Naive thymus-derived CD4-positive, alpha-beta T cell (primary cell): ENCODE measurements around the gene SSBP1. TPM values are rescaled to one million over a fixed set of nuclear protein-coding genes. Genes with fewer than 3 reads are reported as not detected.

Source experiments
- ATAC-seq: fragments of 150-1000 bp; cut with Tn5 transposase; 2 replicates; pipeline ENCODE4 v1.10.0; 2021; ENCODE audit warnings: mild to moderate bottlenecking, moderate library complexity
- CTCF ChIA-PET: fragments of 350-600 bp; sonication (Branson Sonifier 250); formaldehyde crosslinking; loops from one replicate; lab custom pipeline; 2021; ENCODE audit warnings: antibody characterized with exemption; lab: Charles Lee
- POLR2A ChIA-PET: fragments of 350-600 bp; sonication (Branson Sonifier 250); formaldehyde crosslinking; loops from one replicate; lab custom pipeline; 2021; ENCODE audit warnings: antibody characterized with exemption, inconsistent platforms; lab: Charles Lee
- DNase-seq, 9 donors: peaks; one replicate each; pipeline versions ENCODE4 v3.0.0 to v3.0.0-alpha.2; 2020 to 2022; ENCODE audit warnings: mixed read lengths in 1 of 9
- H3K27ac ChIP-seq: one replicate; pipeline ENCODE4 v1.7.0; 2013; ENCODE audit warnings: mild to moderate bottlenecking, low read depth, low read length, moderate library complexity
- H3K27me3 ChIP-seq, 2 donors: one replicate each; pipeline ENCODE4 v1.7.0; 2013; ENCODE audit warnings: low read length in 2 of 2, mild to moderate bottlenecking in 2 of 2, moderate library complexity in 2 of 2; ENCODE audit not compliant: control insufficient read depth in 2 of 2, insufficient read depth in 2 of 2
- H3K36me3 ChIP-seq, 3 experiments: 1 replicate in 2 of 3; 2 replicates in 1 of 3; pipeline ENCODE4 v1.7.0; 2013; ENCODE audit warnings: low read length in 3 of 3, mild to moderate bottlenecking in 3 of 3, moderate library complexity in 1 of 3; ENCODE audit not compliant: insufficient read depth in 3 of 3, control insufficient read depth in 2 of 3
- H3K4me1 ChIP-seq, 2 donors: one replicate each; pipeline ENCODE4 v1.7.0; 2013; ENCODE audit warnings: low read length in 2 of 2, mild to moderate bottlenecking in 2 of 2, moderate library complexity in 1 of 2; ENCODE audit not compliant: control insufficient read depth in 2 of 2, insufficient read depth in 2 of 2
- H3K4me3 ChIP-seq: 2 replicates; pipeline ENCODE4 v1.7.0; 2013; ENCODE audit warnings: mild to moderate bottlenecking, low read length
- H3K9me3 ChIP-seq, 3 experiments: 1 replicate in 2 of 3; 2 replicates in 1 of 3; pipeline ENCODE4 v1.7.0; 2013; ENCODE audit warnings: low read length in 3 of 3; ENCODE audit not compliant: control insufficient read depth in 2 of 3
- H3K27ac Mint-ChIP-seq, 9 donors: one replicate each; pipeline ENCODE4 v1.8.0; 2020 to 2022; ENCODE audit warnings: mixed read lengths in 9 of 9, mild to moderate bottlenecking in 8 of 9, moderate library complexity in 5 of 9, inconsistent platforms in 2 of 9
- H3K27me3 Mint-ChIP-seq, 5 donors: one replicate each; pipeline ENCODE4 v1.8.0; 2021 to 2022; ENCODE audit warnings: mixed read lengths in 5 of 5, mild to moderate bottlenecking in 1 of 5
- H3K36me3 Mint-ChIP-seq, 5 donors: one replicate each; pipeline ENCODE4 v1.8.0; 2020 to 2022; ENCODE audit warnings: mixed read lengths in 5 of 5, mild to moderate bottlenecking in 3 of 5, inconsistent platforms in 1 of 5
- H3K4me1 Mint-ChIP-seq, 7 donors: one replicate each; pipeline ENCODE4 v1.8.0; 2020 to 2022; ENCODE audit warnings: mixed read lengths in 7 of 7, mild to moderate bottlenecking in 3 of 7, inconsistent platforms in 1 of 7
- H3K4me3 Mint-ChIP-seq, 10 donors: one replicate each; pipeline ENCODE4 v1.8.0; 2020 to 2022; ENCODE audit warnings: mild to moderate bottlenecking in 10 of 10, mixed read lengths in 10 of 10, moderate library complexity in 6 of 10, inconsistent platforms in 2 of 10
- H3K9me3 Mint-ChIP-seq, 11 donors: one replicate each; pipeline ENCODE4 v1.8.0; 2020 to 2022; ENCODE audit warnings: mixed read lengths in 11 of 11, mild to moderate bottlenecking in 4 of 11, inconsistent platforms in 1 of 11, moderate library complexity in 1 of 11
- intact Hi-C, 2 donors: fragments of 100-400 bp; cut with micrococcal nuclease; formaldehyde crosslinking; loops; one replicate each; pipeline ENCODE4 v1.15.1; 2023
- polyA plus RNA-seq, 2 donors: library from polyadenylated mRNA; unstranded; fragments of 300-500 nt; fragmentation: Illumina TruSeq; gene quantifications; one replicate each; pipeline ENCODE4 v1.2.3, GENCODE V29; 2021
- total RNA-seq, 6 experiments: library from RNA in 5 of 6; stranded (reverse) in 5 of 6; gene quantifications; 1 replicate in 5 of 6; 2 replicates in 1 of 6; pipeline ENCODE4 v1.2.3 and lab custom pipeline; 2021 to 2026

Gene SSBP1
- total and polyA plus RNA-seq, 7 experiments from 2014 or later, result 86.4 to 360 (median 108) TPM

DNA sequence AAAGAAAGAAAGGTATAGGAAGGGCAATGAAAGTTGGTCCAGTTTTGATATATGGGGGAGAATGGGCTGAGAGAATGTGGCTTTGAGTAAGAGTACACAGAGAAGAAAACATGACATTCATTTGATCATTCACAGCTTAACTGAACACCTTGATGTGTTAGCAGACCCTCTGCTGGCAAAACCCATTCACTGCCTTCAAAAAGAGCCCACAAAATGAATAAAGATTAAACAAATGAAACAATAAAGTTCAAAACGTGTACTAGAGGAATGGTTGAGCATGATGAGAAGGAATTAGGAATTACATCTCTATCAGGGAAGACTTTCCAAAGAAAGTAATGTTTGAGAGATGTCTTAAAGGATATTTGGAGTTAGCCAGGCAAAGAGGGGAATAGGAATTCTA is 27.9 kb upstream of the SSBP1 start:
- Mint-ChIP-seq H3K36me3 (peaks cover 0 to 15% (median 4%) of the 10 kb centered on the region in 5 donors), H3K9me3 (peaks cover 0 to 2% (median 0%) of the 10 kb centered on the region in 11 donors), H3K27me3 (peaks cover 0 to 2% (median 0%) of the 10 kb centered on the region in 5 donors), H3K4me1 (peaks cover 0 to 9% (median 0%) of the 10 kb centered on the region in 7 donors), H3K27ac (no peak overlapping the region), H3K4me3 (no peak overlapping the region)
- no peaks in the 10 kb centered on the region for H3K27me3 ChIP-seq
- intact Hi-C loops, result loop anchor here in 1 of 2 donors (1.0 kb wide), 1 partner anchor 56 kb away; no protein-coding TSS in a partner anchor
- H3K27ac ChIP-seq, result no peak overlapping the region
- ChIA-PET POLR2A (interaction anchor here (0.9 to 2.2 kb wide), 2 partner anchors 9 to 28 kb away, joined by 3 to 8 read pairs; partner anchors contain the start of gene SSBP1), CTCF (interaction anchor here (1.0 to 1.3 kb wide), 3 partner anchors 9 to 56 kb away, joined by 3 to 7 read pairs (median 5); no protein-coding TSS in a partner anchor)
- H3K4me3 ChIP-seq, result no peak overlapping the region
- H3K9me3 ChIP-seq, result no peaks in the 10 kb centered on the region
- peak in 1 of 9 donors; percentile 14 for DNase-seq
- H3K36me3 ChIP-seq, result no peaks in the 10 kb centered on the region
- no peaks in the 10 kb centered on the region for H3K4me1 ChIP-seq
- no peak for ATAC-seq

GRCh38 chr7:141712603-141713255 is 25.4 kb upstream of the SSBP1 start:
- DNase-seq (no peak), ATAC-seq (no peak)
- Mint-ChIP-seq H3K4me1 (peaks cover 0 to 12% (median 0%) of the 10 kb centered on the region in 7 donors), H3K9me3 (peaks cover 0 to 2% (median 0%) of the 10 kb centered on the region in 11 donors), H3K36me3 (peaks cover 0 to 14% (median 4%) of the 10 kb centered on the region in 5 donors), H3K4me3 (no peak overlapping the region), H3K27ac (no peak overlapping the region), H3K27me3 (peaks cover 0 to 5% (median 0%) of the 10 kb centered on the region in 5 donors)
- Histone ChIP-seq H3K27ac (no peak overlapping the region), H3K4me3 (no peak overlapping the region), H3K27me3 (no peaks in the 10 kb centered on the region), H3K4me1 (no peaks in the 10 kb centered on the region), H3K36me3 (no peaks in the 10 kb centered on the region), H3K9me3 (no peaks in the 10 kb centered on the region)
- CTCF ChIA-PET, result no interaction called here
- POLR2A ChIA-PET, result interaction anchor here (0.7 kb wide), 1 partner anchor 8 kb away, joined by 3 read pairs; no protein-coding TSS in a partner anchor
- intact Hi-C loops, result no loop called here

GRCh38 chr7:141713890-141714289 is 24.3 kb upstream of the SSBP1 start:
- H3K27me3 ChIP-seq, result no peaks in the 10 kb centered on the region
- no peaks in the 10 kb centered on the region for H3K9me3 ChIP-seq
- ChIA-PET POLR2A (no interaction called here), CTCF (no interaction called here)
- H3K4me1 ChIP-seq, result no peaks in the 10 kb centered on the region
- H3K9me3 Mint-ChIP-seq, result peaks cover 0 to 2% (median 0%) of the 10 kb centered on the region in 11 donors
- intact Hi-C loops, result no loop called here
- ATAC-seq, result no peak
- no peak overlapping the region for H3K27ac ChIP-seq
- peaks cover 0 to 17% (median 5%) of the 10 kb centered on the region in 5 donors for H3K36me3 Mint-ChIP-seq
- peaks cover 0 to 8% (median 0%) of the 10 kb centered on the region in 5 donors for H3K27me3 Mint-ChIP-seq
- no peak for DNase-seq
- H3K4me3 ChIP-seq, result no peak overlapping the region
- no peak overlapping the region for H3K27ac Mint-ChIP-seq
- no peak overlapping the region for H3K4me3 Mint-ChIP-seq
- H3K36me3 ChIP-seq, result no peaks in the 10 kb centered on the region
- peaks cover 0 to 14% (median 0%) of the 10 kb centered on the region in 7 donors for H3K4me1 Mint-ChIP-seq

DNA sequence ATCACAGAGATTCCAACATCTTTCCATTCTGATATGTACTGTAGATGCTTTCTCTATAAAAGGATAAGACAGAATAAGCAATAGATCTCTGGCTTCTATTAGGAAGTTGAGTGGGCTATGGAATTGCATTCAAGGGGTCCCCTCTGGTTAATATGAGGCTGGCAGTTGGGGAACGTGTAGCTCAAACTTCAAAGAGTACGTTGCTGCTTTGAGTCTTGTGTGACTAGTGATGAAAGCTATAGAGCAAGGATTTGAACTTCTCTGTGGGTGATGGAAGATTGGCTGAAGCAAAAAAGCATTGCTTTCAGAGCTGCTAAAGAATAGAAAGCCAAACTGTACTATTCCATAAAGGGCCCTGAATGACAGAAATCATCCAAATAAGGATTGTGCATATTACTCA is 23.6 kb upstream of the SSBP1 start:
- Histone ChIP-seq H3K27ac (no peak overlapping the region), H3K4me3 (no peak overlapping the region), H3K4me1 (no peaks in the 10 kb centered on the region), H3K9me3 (no peaks in the 10 kb centered on the region), H3K36me3 (no peaks in the 10 kb centered on the region), H3K27me3 (no peaks in the 10 kb centered on the region)
- CTCF ChIA-PET, result interaction anchor here (1.6 kb wide), 1 partner anchor 61 kb away, joined by 6 read pairs; no protein-coding TSS in a partner anchor
- ATAC-seq (no peak), DNase-seq (no peak)
- peaks cover 0 to 8% (median 0%) of the 10 kb centered on the region in 5 donors for H3K27me3 Mint-ChIP-seq
- H3K9me3 Mint-ChIP-seq, result peaks cover 0 to 2% (median 0%) of the 10 kb centered on the region in 11 donors
- POLR2A ChIA-PET, result interaction anchor here (1.3 kb wide), 1 partner anchor 23 kb away, joined by 5 read pairs; the partner anchor contains the start of gene SSBP1
- no peak overlapping the region for H3K27ac Mint-ChIP-seq
- peaks cover 0 to 17% (median 5%) of the 10 kb centered on the region in 5 donors for H3K36me3 Mint-ChIP-seq
- intact Hi-C loops, result no loop called here
- H3K4me3 Mint-ChIP-seq, result no peak overlapping the region
- peaks cover 0 to 15% (median 0%) of the 10 kb centered on the region in 7 donors for H3K4me1 Mint-ChIP-seq

- H3K4me3 ChIP-seq, result no peak overlapping the region
- Mint-ChIP-seq H3K4me1 (peaks cover 0 to 18% (median 0%) of the 10 kb centered on the region in 7 donors), H3K36me3 (peaks cover 0 to 17% (median 5%) of the 10 kb centered on the region in 5 donors), H3K27ac (no peak overlapping the region), H3K4me3 (no peak overlapping the region), H3K27me3 (peaks cover 0 to 8% (median 0%) of the 10 kb centered on the region in 5 donors), H3K9me3 (peaks cover 0 to 2% (median 0%) of the 10 kb centered on the region in 11 donors)
- H3K9me3 ChIP-seq, result no peaks in the 10 kb centered on the region
- no peaks in the 10 kb centered on the region for H3K36me3 ChIP-seq
- no peak overlapping the region for H3K27ac ChIP-seq
- no peaks in the 10 kb centered on the region for H3K4me1 ChIP-seq
- DNase-seq, result no peak
- CTCF ChIA-PET, result interaction anchor here (1.6 kb wide), 1 partner anchor 61 kb away, joined by 6 read pairs; no protein-coding TSS in a partner anchor
- intact Hi-C loops, result no loop called here
- POLR2A ChIA-PET, result interaction anchor here (1.0 to 1.3 kb wide), 2 partner anchors 19 to 22 kb away, joined by 3 to 5 read pairs; partner anchors contain the start of gene SSBP1
- no peaks in the 10 kb centered on the region for H3K27me3 ChIP-seq
- no peak for ATAC-seq
Measured at GRCh38 chr7:141715018-141715417, 23.1 kb upstream of the SSBP1 start.

DNA sequence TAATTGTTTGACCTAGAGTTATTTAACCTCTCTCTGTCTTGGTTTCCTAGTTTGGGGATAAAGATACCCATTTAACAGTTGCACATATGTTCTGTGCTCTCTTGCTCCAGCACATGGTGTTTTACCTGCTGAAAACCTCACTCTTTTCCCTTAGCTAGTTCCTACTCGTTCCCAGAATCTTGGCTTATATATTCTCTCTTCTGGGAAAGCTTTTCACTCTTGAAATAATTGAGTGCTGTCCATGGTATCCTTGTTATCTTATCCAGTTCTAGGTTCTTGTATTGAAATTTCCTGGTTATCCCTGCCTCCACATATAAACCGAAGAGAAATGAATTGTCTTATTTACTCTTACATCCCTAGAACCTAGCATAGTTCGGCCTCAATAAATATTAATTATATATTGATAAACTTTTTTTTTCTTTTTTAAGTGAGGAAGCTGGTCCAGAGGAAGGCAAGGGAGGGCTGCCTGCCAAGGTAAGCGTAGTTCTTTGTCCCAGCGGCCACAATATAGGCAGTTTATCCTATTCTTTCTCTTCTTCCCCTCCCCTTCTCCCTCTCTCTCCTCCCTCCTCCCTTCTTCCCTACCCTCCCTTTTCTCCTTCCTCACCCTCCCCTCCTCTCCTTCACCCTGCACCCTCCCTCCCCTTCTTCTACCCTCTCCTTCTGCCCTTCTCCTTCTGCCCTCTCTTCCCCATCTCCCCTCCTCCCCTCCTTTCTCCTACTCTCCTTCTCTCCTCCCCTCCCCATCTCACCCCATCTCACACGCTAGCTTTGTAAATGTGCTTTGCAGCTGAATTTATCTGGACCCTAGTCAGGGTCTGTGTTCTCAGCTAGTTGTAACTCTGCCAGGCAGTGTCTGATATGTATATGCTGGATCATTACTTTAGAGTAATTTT is 22.1 kb upstream of the SSBP1 start:
- Mint-ChIP-seq H3K27ac (no peak overlapping the region), H3K27me3 (peaks cover 0 to 8% (median 0%) of the 10 kb centered on the region in 5 donors), H3K9me3 (peaks cover 0 to 2% (median 0%) of the 10 kb centered on the region in 11 donors), H3K36me3 (peaks cover 0 to 16% (median 4%) of the 10 kb centered on the region in 5 donors), H3K4me1 (peaks cover 0 to 18% (median 0%) of the 10 kb centered on the region in 7 donors), H3K4me3 (no peak overlapping the region)
- Histone ChIP-seq H3K9me3 (no peaks in the 10 kb centered on the region), H3K27ac (no peak overlapping the region), H3K36me3 (no peaks in the 10 kb centered on the region), H3K4me1 (no peaks in the 10 kb centered on the region), H3K27me3 (no peaks in the 10 kb centered on the region), H3K4me3 (no peak overlapping the region)
- intact Hi-C loops, result no loop called here
- CTCF ChIA-PET, result interaction anchor here (1.6 kb wide), 1 partner anchor 62 kb away, joined by 6 read pairs; no protein-coding TSS in a partner anchor
- POLR2A ChIA-PET, result interaction anchor here (1.0 to 1.3 kb wide), 3 partner anchors 15 to 21 kb away, joined by 3 to 5 read pairs (median 3); partner anchors contain the start of gene SSBP1
- DNase-seq, result no peak
- ATAC-seq, result no peak
